Type B pancreatic cell (in vitro differentiated cells): ENCODE results near the gene KNTC1. TPM values are rescaled to one million over a fixed set of nuclear protein-coding genes. Genes with fewer than 3 reads are reported as not detected.
A peak's percentile ranks its signal among the peaks of the same experiment; 100 is the strongest.
"Not testable (repeated sequence)": the region's sequence is repeated elsewhere in the genome, so short reads cannot be mapped to it uniquely, and the experiment has no call there.

Source experiments
- DNase-seq: peaks from one replicate; pipeline ENCODE4 v3.0.0; 2021; ENCODE audit warnings: mixed read lengths; ENCODE audit not compliant: unreplicated experiment; ENCODE audit errors: extremely low spot score
- H3K27ac Mint-ChIP-seq: 2 replicates; pipeline ENCODE4 v1.8.0; 2021; ENCODE audit warnings: mild to moderate bottlenecking, mixed read lengths
- H3K27me3 Mint-ChIP-seq: 2 replicates; pipeline ENCODE4 v1.8.0; 2021; ENCODE audit warnings: mixed read lengths
- H3K36me3 Mint-ChIP-seq: 2 replicates; pipeline ENCODE4 v1.8.0; 2021; ENCODE audit warnings: mixed read lengths
- H3K4me1 Mint-ChIP-seq: one replicate; pipeline ENCODE4 v1.8.0; 2021; ENCODE audit warnings: mixed read lengths; ENCODE audit not compliant: unreplicated experiment
- H3K4me3 Mint-ChIP-seq: 2 replicates; pipeline ENCODE4 v1.8.0; 2021; ENCODE audit warnings: mild to moderate bottlenecking, mixed read lengths
- H3K9me3 Mint-ChIP-seq: 2 replicates; pipeline ENCODE4 v1.8.0; 2021; ENCODE audit warnings: mixed read lengths
- total RNA-seq: library from RNA; stranded (reverse); gene quantifications from 2 replicates; pipeline ENCODE4 v1.2.1, GENCODE V29; 2021; ENCODE audit warnings: low replicate concordance
- TF ChIP-seq, protein P1 (sequence below): fragments of 200-600 bp; sonication (generic); conservative IDR thresholded peaks from 2 replicates; pipeline ENCODE4 v1.5.0; 2021; ENCODE audit warnings: antibody characterized with exemption, mild to moderate bottlenecking

KNTC1 gene
- total RNA-seq, 1 donor from 2014 or later: 74.8 TPM

DNA sequence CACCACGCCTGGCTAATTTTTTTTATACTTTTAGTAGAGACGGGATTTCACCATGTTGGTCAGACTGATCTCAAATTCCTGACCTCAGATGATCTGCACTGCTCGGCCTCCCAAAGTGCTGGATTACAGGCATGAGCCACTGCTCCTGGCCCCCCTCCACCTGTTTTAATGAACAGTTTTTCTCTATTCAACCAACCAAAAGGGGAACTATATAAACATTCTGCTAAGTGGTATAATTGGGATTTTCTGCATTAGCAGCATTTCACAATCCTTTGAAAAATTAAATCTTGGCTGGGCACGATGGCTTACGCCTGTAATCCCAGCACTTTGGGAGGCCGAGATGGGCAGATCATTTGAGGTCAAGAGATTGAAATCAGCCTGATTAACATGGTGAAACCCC, 44.8 kb downstream of the KNTC1 start:
- Mint-ChIP-seq H3K4me1 (no peaks in the 10 kb centered on the region), H3K9me3 (no peaks in the 10 kb centered on the region), H3K4me3 (no peak overlapping the region), H3K27ac (no peak overlapping the region), H3K36me3 (peaks cover 21% of the 10 kb centered on the region), H3K27me3 (no peaks in the 10 kb centered on the region)
- TF ChIP-seq, protein P1, sequence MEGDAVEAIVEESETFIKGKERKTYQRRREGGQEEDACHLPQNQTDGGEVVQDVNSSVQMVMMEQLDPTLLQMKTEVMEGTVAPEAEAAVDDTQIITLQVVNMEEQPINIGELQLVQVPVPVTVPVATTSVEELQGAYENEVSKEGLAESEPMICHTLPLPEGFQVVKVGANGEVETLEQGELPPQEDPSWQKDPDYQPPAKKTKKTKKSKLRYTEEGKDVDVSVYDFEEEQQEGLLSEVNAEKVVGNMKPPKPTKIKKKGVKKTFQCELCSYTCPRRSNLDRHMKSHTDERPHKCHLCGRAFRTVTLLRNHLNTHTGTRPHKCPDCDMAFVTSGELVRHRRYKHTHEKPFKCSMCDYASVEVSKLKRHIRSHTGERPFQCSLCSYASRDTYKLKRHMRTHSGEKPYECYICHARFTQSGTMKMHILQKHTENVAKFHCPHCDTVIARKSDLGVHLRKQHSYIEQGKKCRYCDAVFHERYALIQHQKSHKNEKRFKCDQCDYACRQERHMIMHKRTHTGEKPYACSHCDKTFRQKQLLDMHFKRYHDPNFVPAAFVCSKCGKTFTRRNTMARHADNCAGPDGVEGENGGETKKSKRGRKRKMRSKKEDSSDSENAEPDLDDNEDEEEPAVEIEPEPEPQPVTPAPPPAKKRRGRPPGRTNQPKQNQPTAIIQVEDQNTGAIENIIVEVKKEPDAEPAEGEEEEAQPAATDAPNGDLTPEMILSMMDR: no peak
- no peak for DNase-seq

DNA sequence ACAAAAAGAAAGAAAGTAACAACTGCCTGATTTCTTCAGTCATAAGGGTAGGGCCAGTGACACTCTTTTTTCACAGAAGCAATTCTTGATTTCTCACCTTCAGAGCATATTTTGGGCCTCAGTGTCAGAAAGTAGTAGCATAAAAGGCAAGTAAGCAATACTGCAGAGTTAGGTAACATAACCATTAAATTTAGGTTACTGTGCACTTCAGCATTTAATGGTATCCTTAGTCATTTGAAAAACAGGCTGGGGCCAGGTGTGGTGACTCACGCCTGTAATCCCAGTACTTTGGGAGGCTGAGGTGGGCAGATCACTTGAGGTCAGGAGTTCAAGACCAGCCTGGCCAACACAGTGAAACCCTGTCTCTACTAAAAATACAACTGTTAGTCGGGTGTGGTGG, 56.2 kb downstream of the KNTC1 start:
- DNase-seq, H3K27me3 Mint-ChIP-seq, H3K27ac Mint-ChIP-seq, H3K4me3 Mint-ChIP-seq, H3K9me3 Mint-ChIP-seq, H3K4me1 Mint-ChIP-seq: not testable (repeated sequence)
- H3K36me3 Mint-ChIP-seq: peaks cover 22% of the 10 kb centered on the region

DNA sequence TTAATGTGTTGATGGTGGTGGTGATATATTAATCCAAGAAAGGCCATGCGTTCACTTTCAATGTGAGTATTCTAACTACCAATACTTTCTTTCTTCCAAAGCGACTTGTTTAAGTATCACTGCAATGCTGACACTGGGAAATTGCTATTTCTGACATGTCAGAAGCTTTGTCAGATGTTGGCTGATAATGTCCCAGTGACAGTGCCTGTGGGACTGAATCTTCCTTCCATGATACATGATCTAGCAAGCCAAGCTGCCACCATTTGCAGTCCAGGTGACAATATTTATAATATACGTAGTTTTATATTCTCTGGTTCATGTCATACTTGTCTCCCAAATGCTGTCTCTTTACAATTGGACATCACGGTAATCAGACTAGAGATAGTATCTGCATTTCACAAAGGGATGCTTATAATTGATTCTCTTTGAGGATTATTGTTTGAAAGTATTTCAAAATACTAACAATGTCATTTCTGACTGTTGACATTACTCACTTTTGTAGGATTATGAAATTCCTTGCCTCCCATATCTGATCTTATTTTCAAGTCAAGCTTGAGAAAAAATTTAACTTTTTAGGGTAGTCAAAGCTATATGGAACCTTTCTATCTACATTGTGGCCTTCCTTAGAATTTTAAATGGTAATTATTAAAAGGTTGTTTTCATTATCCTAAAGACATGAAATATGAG, 57.3 kb downstream of the KNTC1 start:
- TF ChIP-seq, protein P1: no peak
- no peaks in the 10 kb centered on the region for H3K9me3 Mint-ChIP-seq
- no peak overlapping the region for H3K4me3 Mint-ChIP-seq
- peaks cover 21% of the 10 kb centered on the region for H3K36me3 Mint-ChIP-seq
- no peaks in the 10 kb centered on the region for H3K27me3 Mint-ChIP-seq
- no peak for DNase-seq
- H3K4me1 Mint-ChIP-seq: no peaks in the 10 kb centered on the region
- no peak overlapping the region for H3K27ac Mint-ChIP-seq

DNA sequence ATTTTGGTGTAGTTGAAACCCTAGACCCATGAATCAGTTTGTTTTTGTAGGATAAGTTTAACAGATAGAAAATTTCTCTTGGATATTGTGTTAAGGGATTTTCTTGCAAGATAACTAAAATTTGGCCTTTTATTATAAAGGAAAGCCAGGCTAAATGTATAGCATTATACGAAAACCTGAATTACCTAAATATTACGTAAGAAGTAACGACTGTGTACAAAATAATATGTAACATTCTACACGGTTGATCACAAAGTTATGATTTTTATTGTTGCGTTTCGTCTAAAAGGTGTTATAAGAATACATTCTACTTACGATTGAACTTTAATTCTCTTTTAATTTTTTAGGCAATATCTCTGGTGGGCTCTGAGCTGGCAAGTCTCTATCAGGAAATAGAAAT, 63.9 kb downstream of the KNTC1 start:
- no peaks in the 10 kb centered on the region for H3K27me3 Mint-ChIP-seq
- H3K27ac Mint-ChIP-seq: no peak overlapping the region
- no peaks in the 10 kb centered on the region for H3K4me1 Mint-ChIP-seq
- no peaks in the 10 kb centered on the region for H3K9me3 Mint-ChIP-seq
- TF ChIP-seq, protein P1: no peak
- no peak for DNase-seq
- H3K36me3 Mint-ChIP-seq: peaks cover 17% of the 10 kb centered on the region
- H3K4me3 Mint-ChIP-seq: no peak overlapping the region

DNA sequence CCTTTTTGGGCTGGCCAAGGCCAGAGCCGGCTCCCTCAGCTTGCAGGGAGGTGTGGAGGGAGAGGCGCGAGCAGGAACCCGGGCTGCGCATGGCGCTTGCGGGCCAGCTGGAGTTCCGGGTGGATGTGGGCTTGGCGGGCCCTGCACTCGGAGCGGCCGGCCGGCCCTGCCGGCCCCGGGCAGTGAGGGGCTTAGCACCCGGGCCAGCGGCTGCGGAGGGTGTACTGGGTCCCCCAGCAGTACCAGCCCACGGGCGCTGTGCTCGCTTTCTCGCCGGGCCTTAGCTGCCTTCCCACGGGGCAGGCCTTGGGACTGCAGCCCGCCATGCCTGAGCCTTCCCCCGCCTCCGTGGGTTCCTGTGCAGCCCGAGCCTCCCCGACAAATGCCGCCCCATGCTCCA, 64.9 kb downstream of the KNTC1 start:
- not testable (repeated sequence) for H3K27me3 Mint-ChIP-seq, H3K27ac Mint-ChIP-seq, DNase-seq, H3K9me3 Mint-ChIP-seq, H3K4me3 Mint-ChIP-seq, H3K4me1 Mint-ChIP-seq
- peaks cover 17% of the 10 kb centered on the region for H3K36me3 Mint-ChIP-seq

DNA sequence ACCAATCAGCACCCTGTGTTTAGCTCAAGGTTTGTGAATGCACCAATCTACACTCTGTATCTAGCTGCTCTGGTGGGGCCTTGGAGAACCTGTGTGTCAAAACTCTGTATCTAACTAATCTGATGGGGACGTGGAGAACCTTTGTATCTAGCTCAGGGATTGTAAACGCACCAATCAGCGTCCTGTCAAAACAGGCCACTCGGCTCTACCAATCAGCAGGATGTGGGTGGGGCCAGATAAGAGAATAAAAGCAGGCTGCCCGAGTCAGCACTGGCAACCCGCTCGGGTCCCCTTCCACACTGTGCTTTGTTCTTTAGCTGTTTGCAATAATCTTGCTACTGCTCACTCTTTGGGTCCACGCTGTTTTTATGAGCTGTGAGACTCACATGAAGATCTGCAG, 65.5 kb downstream of the KNTC1 start:
- not testable (repeated sequence) for H3K4me1 Mint-ChIP-seq, H3K27me3 Mint-ChIP-seq, DNase-seq, H3K9me3 Mint-ChIP-seq, H3K4me3 Mint-ChIP-seq
- peaks cover 17% of the 10 kb centered on the region for H3K36me3 Mint-ChIP-seq
- peak overlapping the region; percentile 28 for H3K27ac Mint-ChIP-seq

DNA sequence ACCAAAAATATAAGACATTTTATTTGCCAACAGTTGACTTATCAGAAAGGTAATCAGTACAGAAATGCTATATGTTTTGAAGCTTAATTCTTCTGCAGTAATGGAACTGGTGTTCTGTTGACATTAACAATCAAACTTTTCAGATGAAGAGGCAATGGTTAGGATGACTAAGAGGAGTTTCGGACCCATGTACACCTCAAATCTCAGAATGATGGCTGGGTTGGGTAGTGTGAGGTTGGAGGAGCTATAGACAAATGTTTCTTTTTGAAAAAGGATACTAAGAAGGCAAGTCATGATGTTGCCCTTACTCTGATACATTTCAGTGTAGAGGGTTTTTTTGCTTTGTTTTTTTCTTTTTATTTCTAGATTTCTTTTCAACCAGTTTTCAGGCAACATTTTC, 66.9 kb downstream of the KNTC1 start:
- Mint-ChIP-seq H3K27ac (no peak overlapping the region), H3K27me3 (no peaks in the 10 kb centered on the region), H3K4me3 (no peak overlapping the region), H3K9me3 (no peaks in the 10 kb centered on the region), H3K4me1 (no peaks in the 10 kb centered on the region), H3K36me3 (peaks cover 17% of the 10 kb centered on the region)
- no peak for DNase-seq
- TF ChIP-seq, protein P1: no peak
